GM21423 (cell line): Measurements from ENCODE around the gene ALK.

ENCODE experiments used
- ATAC-seq: cut with Tn5 transposase; IDR thresholded peaks from one replicate; pipeline ENCODE4 v1.9.1; 2021; ENCODE audit warnings: mild to moderate bottlenecking, moderate library complexity; ENCODE audit not compliant: unreplicated experiment

The ALK gene

DNA sequence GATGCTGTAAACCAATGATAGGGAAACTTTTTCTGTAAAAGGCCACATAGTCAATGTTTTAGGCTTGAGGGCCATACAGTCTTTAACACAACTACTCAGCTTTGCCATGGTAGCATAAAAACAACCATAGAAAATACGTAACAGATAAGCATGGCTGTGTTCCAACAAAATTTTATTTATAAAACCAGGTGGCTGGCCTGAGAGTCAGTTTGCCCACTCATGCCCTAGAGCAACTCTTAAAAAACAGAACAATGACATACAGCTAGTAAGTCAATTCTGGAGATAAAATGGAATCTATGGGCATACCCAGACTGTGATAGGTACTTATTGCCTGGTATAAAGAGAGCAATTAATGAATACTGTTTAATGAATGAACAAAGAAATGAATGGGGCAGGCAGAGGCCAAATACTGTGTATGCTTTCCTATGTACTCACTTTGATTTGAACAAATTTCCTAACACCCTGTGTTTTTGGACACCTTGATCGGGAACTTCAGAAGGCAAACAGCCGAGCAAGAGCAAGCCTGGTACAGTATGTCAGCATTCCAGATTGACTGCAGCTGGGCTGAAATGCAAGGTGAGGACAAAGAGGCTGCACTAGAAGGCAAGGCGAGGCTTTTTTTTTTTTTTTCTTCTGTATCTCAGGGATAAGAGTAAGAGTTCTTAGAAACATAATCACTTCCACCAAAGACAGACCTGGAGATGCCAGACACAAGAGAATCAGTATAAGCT, 490.8 kb downstream of the ALK start:
- no peak for ATAC-seq

DNA sequence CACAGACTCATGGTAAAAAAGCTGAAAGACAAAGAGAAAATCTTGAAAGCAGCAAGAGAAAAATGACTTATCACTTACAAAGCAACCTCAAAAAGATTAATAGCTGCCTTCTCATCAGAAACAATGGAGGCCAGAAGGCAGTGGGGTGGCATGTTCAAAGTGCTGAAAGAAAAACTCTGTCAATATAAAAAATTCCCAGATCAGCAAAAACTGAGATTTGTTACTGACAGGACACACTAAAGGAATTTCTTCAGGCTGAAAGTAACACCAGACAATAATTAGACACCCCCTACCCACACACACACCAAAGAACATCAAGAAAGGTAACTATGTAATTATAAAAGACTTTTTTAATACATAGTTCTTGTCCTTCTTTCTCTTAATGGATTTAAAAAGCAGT, 495.0 kb downstream of the ALK start:
- ATAC-seq: no peak

GRCh38 chr2:29425866-29426265, 495.5 kb downstream of the ALK start:
- ATAC-seq: no peak

- no peak for ATAC-seq
Observed at GRCh38 chr2:29423061-29423666, 498.2 kb downstream of the ALK start.

- ATAC-seq: no peak
Observed at GRCh38 chr2:29420999-29421782, 500.2 kb downstream of the ALK start.

DNA sequence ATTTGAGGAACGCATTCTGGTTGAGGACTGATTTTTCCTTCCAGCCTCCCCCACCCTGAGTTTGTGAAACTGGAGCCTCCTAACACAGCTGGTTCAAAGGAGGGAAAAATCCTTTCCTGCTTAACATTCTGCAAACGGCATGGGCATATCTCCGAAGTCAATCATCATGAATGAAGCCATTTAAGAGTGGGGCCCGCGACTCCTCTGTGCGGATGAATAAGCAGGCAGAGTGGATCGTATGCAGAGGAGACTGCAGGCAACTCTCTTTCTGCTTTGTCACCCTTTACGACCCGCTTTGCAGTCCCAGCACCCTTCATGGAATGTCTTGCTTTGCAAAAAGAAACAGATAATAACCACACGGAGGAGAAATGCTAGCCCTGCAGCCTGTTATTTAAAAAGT, 500.9 kb downstream of the ALK start:
- no peak for ATAC-seq

GRCh38 chr2:29417630-29418029, 503.8 kb downstream of the ALK start:
- ATAC-seq: no peak

- ATAC-seq: no peak
Observed at GRCh38 chr2:29412197-29412925, 509.0 kb downstream of the ALK start.

- ATAC-seq: no peak
Observed at GRCh38 chr2:29405707-29406106, 515.7 kb downstream of the ALK start.

DNA sequence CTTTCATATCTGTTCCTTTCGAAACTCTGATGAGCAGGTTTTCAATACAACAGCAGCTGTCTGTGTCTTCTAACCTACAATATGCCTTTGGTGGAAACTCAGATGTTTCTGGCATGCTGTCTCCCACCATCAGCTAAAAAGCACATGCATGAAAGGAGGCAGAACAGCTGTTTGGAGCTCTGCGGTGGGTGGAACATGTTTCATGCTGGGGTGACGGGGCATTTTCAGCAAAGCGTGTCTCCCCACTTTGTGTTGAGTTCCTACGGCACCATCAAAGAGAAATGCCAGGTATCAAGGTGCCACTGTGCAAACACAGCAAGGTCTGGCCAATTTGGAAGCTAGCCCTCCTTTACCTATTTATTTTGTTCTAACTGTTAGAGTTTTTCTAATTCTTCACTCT, 516.1 kb downstream of the ALK start:
- no peak for ATAC-seq

DNA sequence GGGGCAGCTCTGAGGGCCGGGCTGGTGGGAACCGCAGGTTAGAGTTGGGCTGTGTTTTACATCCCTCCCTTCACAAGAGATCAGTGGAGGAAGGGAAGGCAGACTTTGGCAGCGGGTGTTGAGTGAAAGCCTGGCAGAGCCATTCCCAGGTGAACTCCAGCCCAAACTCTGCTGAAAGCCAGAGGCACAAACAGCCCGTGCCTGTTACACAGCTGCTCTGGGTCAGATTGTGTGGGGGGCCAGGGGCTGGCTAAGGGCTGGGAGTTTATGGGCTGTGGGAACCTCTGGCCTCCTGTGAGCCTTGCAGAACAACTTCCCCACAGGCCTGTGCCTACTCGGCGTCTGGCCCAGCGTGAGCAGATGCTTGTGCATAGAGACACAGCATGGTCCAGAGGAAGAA, 519.4 kb downstream of the ALK start:
- no peak for ATAC-seq

DNA sequence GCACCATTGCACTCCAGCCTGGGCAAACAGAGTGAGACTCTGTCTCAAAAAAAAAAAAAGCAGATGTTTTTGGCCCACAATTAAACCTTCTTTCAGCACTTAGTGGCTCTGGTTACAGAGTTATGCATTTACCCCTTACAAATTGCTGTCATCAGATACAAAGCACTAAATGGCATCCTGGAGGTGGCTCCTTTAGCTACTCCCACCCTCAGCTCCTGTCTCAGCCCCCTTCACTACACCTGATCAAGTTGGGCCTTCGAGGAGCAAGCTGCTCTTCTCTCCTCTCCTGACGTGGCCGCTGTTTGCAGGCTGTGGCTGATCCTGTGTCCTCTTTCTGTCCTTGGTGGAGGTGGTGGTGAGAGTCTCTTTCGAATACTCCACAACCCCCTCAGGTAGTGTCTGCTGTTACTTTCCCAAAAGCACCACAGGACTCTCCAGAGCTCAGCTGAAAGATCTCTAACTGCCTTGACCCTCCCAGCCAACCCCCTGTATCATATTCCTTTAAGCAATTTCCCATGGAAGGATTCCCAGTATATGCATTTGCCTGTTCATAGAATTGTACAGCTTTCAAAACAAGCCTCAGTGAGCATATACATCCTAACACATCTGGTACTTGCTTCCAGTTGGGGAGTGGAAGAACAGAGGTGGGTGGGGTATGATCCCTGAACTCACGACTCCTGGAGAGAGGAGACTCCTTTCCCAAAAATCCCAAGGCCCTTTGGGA, 520.3 kb downstream of the ALK start:
- no peak for ATAC-seq

GRCh38 chr2:29398384-29399237, 522.8 kb downstream of the ALK start:
- ATAC-seq: no peak

DNA sequence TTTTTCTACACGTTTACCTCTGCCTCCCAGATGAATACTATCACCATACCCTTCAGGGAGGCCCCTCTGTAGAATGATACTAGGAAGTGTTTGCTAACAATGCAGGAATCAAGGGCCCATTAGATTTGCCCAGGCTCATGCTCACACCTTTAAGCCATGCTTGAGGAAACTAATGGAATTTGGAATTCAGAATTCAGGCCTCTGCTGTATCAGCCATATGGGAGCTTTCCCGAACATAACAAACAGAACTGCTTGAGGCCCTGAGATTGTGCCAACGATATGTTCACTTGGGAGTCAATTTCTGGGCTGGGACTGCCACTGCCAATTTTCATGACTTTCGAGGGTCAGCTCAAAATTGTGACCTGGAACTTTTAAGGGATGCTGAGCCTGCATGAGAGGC, 523.7 kb downstream of the ALK start:
- no peak for ATAC-seq

GRCh38 chr2:29397039-29397438, 524.3 kb downstream of the ALK start:
- ATAC-seq: no peak

DNA sequence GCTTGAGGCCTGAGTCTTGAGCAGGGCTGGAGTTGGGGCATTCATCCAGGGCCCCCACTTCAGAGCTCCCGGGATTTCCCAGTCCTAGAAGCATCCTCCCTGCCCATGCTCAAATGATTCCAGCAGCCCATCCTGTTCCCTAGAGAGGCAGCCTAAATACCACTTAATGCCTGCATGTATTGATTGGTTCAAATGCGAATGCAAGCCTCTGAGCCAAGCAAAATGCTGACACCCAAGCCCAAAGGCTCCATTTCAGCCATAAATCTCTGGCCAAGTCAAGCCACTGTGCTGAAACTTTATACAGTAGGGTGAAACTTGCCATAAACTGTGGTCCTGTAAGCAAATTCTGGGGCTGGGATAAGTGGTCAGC, 526.4 kb downstream of the ALK start:
- no peak for ATAC-seq

GRCh38 chr2:29394311-29394980, 526.9 kb downstream of the ALK start:
- no peak for ATAC-seq

- no peak for ATAC-seq
Observed at GRCh38 chr2:29393676-29394075, 527.7 kb downstream of the ALK start.

GRCh38 chr2:29392774-29393173, 528.6 kb downstream of the ALK start:
- no peak for ATAC-seq
